T follicular helper cell (primary cell): ENCODE measurements around the gene FAM171A1.

Source experiments
- DNase-seq: peaks from one replicate; pipeline ENCODE4 v3.0.0-alpha.2; 2020; ENCODE audit warnings: low read depth

The FAM171A1 gene

GRCh38 chr10:15169555-15170401 lies 201.3 kb downstream of the FAM171A1 start:
- DNase-seq: peak; percentile 43

GRCh38 chr10:15168786-15169554 lies 202.1 kb downstream of the FAM171A1 start:
- peak; percentile 98 for DNase-seq

- peak; percentile 39 for DNase-seq
Observed at GRCh38 chr10:15168291-15168785, 202.8 kb downstream of the FAM171A1 start, which contains the start of gene NMT2. Gene NMT2 (minus strand): TSS chr10:15168693. CDS start chr10:15168612, 81 bp downstream.

DNA sequence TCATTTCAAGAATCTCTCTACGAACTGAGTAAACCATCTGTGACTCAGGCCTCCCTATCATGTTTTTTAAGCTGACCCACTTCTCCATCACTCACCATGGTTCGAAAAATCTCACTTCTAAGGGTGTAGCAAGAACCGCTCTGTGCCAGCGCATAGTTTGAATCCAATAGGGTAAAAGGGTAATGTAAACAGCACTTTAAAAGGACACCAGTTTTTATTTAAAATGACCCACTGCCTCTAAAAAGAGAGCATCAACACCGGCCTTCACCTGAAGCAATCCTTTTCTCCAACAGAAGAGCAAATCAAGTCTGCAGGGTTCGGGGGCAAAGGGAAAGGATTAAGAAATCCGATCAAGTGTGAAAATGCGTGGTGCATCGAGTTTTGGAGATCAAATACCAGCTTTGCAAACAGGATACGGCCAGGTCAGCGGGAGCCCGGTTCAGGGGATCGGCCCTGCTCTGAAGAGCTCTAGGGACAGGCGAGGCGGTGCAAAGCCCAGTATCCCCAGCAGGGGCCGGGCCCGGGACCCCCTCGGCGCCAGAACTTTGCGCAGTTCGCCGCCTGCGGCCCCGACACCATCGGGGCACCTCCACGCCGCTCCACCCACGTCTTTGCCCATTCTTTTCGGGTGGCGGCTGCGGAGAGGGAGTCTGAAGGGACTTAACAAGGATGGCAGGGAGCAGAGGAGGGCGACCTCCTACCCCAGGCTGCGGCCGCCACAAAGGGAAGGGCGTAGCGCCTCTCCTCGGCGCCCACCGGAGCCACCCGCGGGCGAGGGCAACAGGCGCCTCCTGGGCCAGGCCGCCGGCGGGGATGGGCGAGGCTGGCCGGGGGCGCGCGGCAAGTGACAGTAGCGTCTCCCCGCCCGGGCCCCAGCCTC lies 203.4 kb downstream of the FAM171A1 start:
- DNase-seq: peak; percentile 17

GRCh38 chr10:15166325-15166724 lies 204.8 kb downstream of the FAM171A1 start:
- DNase-seq: no peak

- DNase-seq: no peak
Observed at GRCh38 chr10:15163253-15163828, 207.7 kb downstream of the FAM171A1 start.
